Activated CD8-positive, alpha-beta T cell treated with anti-CD3 and anti-CD28 coated beads, Interleukin-2, amount 10 ng/mL, durations not matched to agents 7 days and 5 days (primary cell): ENCODE data around the gene CASP3. TPM values are rescaled to one million over a fixed set of nuclear protein-coding genes. Genes with fewer than 3 reads are reported as not detected.

Experiments
- ATAC-seq: fragments of 150-1000 bp; cut with Tn5 transposase; one replicate; pipeline ENCODE4 v1.10.0; 2021; ENCODE audit warnings: moderate library complexity
- CTCF ChIA-PET: fragments of 350-600 bp; sonication (Branson Sonifier 250); formaldehyde crosslinking; loops from one replicate; lab custom pipeline; 2021; ENCODE audit warnings: antibody characterized with exemption; lab: Charles Lee
- POLR2A ChIA-PET: fragments of 350-600 bp; sonication (Branson Sonifier 250); formaldehyde crosslinking; loops from one replicate; lab custom pipeline; 2021; ENCODE audit warnings: antibody characterized with exemption; lab: Charles Lee
- DNase-seq: peaks from one replicate; pipeline ENCODE4 v3.0.0-alpha.2; 2020
- H3K27ac Mint-ChIP-seq: one replicate; pipeline ENCODE4 v1.8.0; 2021; ENCODE audit warnings: mild to moderate bottlenecking, mixed read lengths
- H3K27me3 Mint-ChIP-seq: one replicate; pipeline ENCODE4 v1.8.0; 2021; ENCODE audit warnings: low read depth, mixed read lengths
- H3K36me3 Mint-ChIP-seq: one replicate; pipeline ENCODE4 v1.8.0; 2021; ENCODE audit warnings: low read depth, mixed read lengths
- H3K4me1 Mint-ChIP-seq: one replicate; pipeline ENCODE4 v1.8.0; 2021; ENCODE audit warnings: low read depth, mixed read lengths
- H3K4me3 Mint-ChIP-seq: one replicate; pipeline ENCODE4 v1.8.0; 2021; ENCODE audit warnings: mild to moderate bottlenecking, mixed read lengths
- H3K9me3 Mint-ChIP-seq: one replicate; pipeline ENCODE4 v1.8.0; 2022; ENCODE audit warnings: mixed read lengths; ENCODE audit not compliant: insufficient read depth
- total RNA-seq, 2 experiments: library from RNA; stranded (reverse); gene quantifications; one replicate each; pipeline ENCODE4 v1.2.3, GENCODE V29; 2021

The CASP3 gene
- total RNA-seq, 2 experiments from 2014 or later, result 71.7 to 78.0 TPM

- H3K27me3 Mint-ChIP-seq, result no peaks in the 10 kb centered on the region
- no peak overlapping the region for H3K4me3 Mint-ChIP-seq
- peaks cover 11% of the 10 kb centered on the region for H3K4me1 Mint-ChIP-seq
- ChIA-PET POLR2A (no interaction called here), CTCF (no interaction called here)
- DNase-seq, result no peak
- H3K27ac Mint-ChIP-seq, result no peak overlapping the region
- H3K36me3 Mint-ChIP-seq, result peaks cover 10% of the 10 kb centered on the region
- H3K9me3 Mint-ChIP-seq, result no peaks in the 10 kb centered on the region
- ATAC-seq, result no peak
Measured at GRCh38 chr4:184680698-184681097, 31.5 kb upstream of the CASP3 start.

- no peak for ATAC-seq
- no peak overlapping the region for H3K4me3 Mint-ChIP-seq
- POLR2A ChIA-PET, result no interaction called here
Measured at GRCh38 chr4:184675821-184676492, 26.7 kb upstream of the CASP3 start.

DNA sequence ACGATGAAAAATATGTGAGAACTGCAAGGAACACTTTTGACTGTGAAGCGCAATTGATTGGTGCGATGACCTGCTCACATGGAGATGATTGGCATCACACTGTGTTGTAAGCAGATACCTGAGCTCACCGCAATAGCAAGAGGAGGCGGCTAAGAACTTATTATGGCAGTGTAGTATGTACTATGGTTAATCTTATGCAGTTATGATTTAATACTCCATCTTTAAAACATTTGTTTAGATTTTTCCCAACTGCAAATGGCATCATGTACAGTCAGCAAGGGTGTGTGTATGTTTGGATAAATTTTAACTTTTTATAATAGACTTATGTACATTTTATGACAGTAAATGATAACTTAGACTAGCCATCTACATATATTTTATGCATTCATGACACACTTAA lies 25.8 kb upstream of the CASP3 start:
- CTCF ChIA-PET, result no interaction called here
- Mint-ChIP-seq H3K4me3 (no peak overlapping the region), H3K9me3 (no peaks in the 10 kb centered on the region), H3K27me3 (no peaks in the 10 kb centered on the region), H3K4me1 (peaks cover 2% of the 10 kb centered on the region), H3K36me3 (peaks cover 30% of the 10 kb centered on the region), H3K27ac (no peak overlapping the region)
- DNase-seq (no peak), ATAC-seq (no peak)
- POLR2A ChIA-PET, result no interaction called here

More at GRCh38 chr4:184675821-184676492, 26.7 kb upstream of the CASP3 start:
- Mint-ChIP-seq H3K36me3 (peaks cover 28% of the 10 kb centered on the region), H3K4me1 (no peaks in the 10 kb centered on the region), H3K27ac (no peak overlapping the region), H3K9me3 (no peaks in the 10 kb centered on the region), H3K27me3 (no peaks in the 10 kb centered on the region)
- CTCF ChIA-PET, result no interaction called here
- no peak for DNase-seq

DNA sequence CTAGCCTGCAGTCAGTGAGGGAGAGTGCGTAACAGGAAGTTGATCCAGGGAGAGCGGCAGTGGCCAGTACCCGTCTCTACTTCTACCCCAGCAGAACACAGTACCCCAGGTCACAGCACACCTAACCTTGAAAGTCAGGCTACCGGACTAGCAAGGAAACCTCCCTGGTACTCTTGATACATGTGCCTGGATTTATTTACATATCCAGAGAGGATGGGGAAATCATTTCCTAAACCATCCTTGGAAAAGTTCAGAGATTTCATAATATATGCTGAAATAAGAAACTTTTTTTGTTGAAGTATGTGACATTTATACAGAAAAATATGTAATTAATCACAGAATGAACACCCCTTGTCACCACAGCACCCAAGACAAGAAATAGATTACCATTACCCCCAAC lies 24.8 kb upstream of the CASP3 start:
- Mint-ChIP-seq H3K4me1 (peaks cover 12% of the 10 kb centered on the region), H3K4me3 (no peak overlapping the region), H3K36me3 (peaks cover 37% of the 10 kb centered on the region), H3K27ac (peak overlapping the region; percentile 9), H3K27me3 (no peaks in the 10 kb centered on the region), H3K9me3 (no peaks in the 10 kb centered on the region)
- POLR2A ChIA-PET, result interaction anchor here (1.3 kb wide), 1 partner anchor 25 kb away, joined by 3 read pairs; the partner anchor contains the start of gene CASP3
- CTCF ChIA-PET, result no interaction called here
- DNase-seq (no peak), ATAC-seq (no peak)

GRCh38 chr4:184672741-184673140 lies 23.5 kb upstream of the CASP3 start:
- POLR2A ChIA-PET, result interaction anchor here (0.6 to 1.3 kb wide), 2 partner anchors 21 to 24 kb away, joined by 3 read pairs; partner anchors contain the start of gene CASP3
- peaks cover 24% of the 10 kb centered on the region for H3K4me1 Mint-ChIP-seq

GRCh38 chr4:184671101-184671500 lies 21.9 kb upstream of the CASP3 start:
- DNase-seq (no peak), ATAC-seq (no peak)
- Mint-ChIP-seq H3K27ac (no peak overlapping the region), H3K9me3 (no peaks in the 10 kb centered on the region), H3K4me1 (peaks cover 33% of the 10 kb centered on the region), H3K36me3 (peaks cover 61% of the 10 kb centered on the region), H3K27me3 (no peaks in the 10 kb centered on the region), H3K4me3 (no peak overlapping the region)
- POLR2A ChIA-PET, result no interaction called here
- CTCF ChIA-PET, result no interaction called here

More at GRCh38 chr4:184672741-184673140, 23.5 kb upstream of the CASP3 start:
- Mint-ChIP-seq H3K36me3 (peaks cover 48% of the 10 kb centered on the region), H3K4me3 (no peak overlapping the region), H3K27me3 (no peaks in the 10 kb centered on the region), H3K27ac (no peak overlapping the region), H3K9me3 (no peaks in the 10 kb centered on the region)
- CTCF ChIA-PET, result no interaction called here
- DNase-seq (no peak), ATAC-seq (no peak)

- ChIA-PET CTCF (interaction anchor here (1.2 to 1.6 kb wide), 2 partner anchors 19 to 21 kb away, joined by 3 to 9 read pairs; partner anchors contain the start of genes CASP3 and PRIMPOL), POLR2A (interaction anchor here (1.2 to 1.7 kb wide), 2 partner anchors 20 to 25 kb away, joined by 3 to 7 read pairs; partner anchors contain the start of genes CASP3 and PRIMPOL)
- ATAC-seq (no peak), DNase-seq (no peak)
- H3K4me1 Mint-ChIP-seq, result peaks cover 33% of the 10 kb centered on the region
- H3K9me3 Mint-ChIP-seq, result no peaks in the 10 kb centered on the region
- H3K27ac Mint-ChIP-seq, result peak overlapping the region; percentile 75
- H3K4me3 Mint-ChIP-seq, result peak overlapping the region; percentile 45
- peaks cover 65% of the 10 kb centered on the region for H3K36me3 Mint-ChIP-seq
- H3K27me3 Mint-ChIP-seq, result no peaks in the 10 kb centered on the region
Measured at GRCh38 chr4:184669251-184669650, 20.0 kb upstream of the CASP3 start.

DNA sequence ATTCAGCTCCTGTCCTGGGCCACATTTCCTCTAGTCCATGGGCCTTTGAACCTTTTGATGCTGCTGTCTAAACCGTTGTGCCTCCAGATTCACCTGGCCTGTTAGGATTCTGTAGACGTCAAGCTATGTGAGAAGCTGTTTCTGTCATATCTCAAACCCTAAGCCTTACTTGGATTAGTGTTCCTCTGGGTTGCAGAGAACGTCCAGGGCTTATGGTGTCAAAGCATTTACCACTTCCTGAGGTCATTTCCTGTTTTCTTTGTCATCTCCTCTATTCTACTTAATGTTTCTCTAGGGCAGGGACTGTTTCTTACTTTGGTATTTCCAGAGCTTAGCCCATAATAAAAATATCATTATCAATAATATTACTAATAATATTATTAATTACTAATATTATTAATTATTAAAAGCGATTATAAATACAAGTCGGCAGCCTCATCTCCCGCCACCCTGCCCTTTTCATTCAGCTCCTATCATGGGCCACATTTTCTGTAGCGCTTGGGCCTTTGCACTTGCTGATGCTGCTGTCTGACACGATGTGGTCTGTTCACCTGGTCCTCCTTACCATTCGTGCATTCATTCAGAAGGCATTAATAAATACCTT lies 19.4 kb upstream of the CASP3 start:
- CTCF ChIA-PET, result interaction anchor here (1.2 to 1.6 kb wide), 3 partner anchors 19 to 405 kb away, joined by 3 to 9 read pairs (median 4); partner anchors contain the start of genes CASP3 and PRIMPOL
- Mint-ChIP-seq H3K4me3 (peak overlapping the region; percentile 45), H3K4me1 (peaks cover 33% of the 10 kb centered on the region), H3K27me3 (no peaks in the 10 kb centered on the region), H3K9me3 (no peaks in the 10 kb centered on the region), H3K27ac (peak overlapping the region; percentile 85), H3K36me3 (peaks cover 62% of the 10 kb centered on the region)
- POLR2A ChIA-PET, result interaction anchor here (0.9 to 1.7 kb wide), 6 partner anchors 11 to 400 kb away, joined by 3 to 7 read pairs (median 4); partner anchors contain the start of genes CASP3, CENPU and PRIMPOL
- peak; percentile 82 for ATAC-seq
- peak; percentile 59 for DNase-seq

DNA sequence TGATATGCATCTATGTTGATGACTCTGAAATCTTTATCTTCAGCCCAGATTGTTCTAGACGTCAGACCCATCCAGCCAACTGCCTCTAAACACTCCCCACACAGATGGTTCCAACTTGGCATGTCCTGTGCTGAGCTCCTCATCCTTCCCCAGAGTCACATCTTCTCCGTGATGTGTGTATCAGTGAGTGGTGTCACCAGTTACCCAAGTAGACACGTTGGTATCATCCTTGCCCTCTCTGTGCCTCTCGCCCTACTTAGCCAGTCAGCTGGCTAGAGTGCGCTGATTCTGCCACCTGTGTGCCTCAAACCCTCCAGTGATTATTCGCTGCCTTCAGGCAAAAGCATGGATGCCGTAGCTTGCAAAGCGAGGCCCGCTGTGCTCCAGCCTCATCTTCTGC lies 18.8 kb upstream of the CASP3 start:
- H3K27me3 Mint-ChIP-seq, result no peaks in the 10 kb centered on the region
- no peak for DNase-seq

DNA sequence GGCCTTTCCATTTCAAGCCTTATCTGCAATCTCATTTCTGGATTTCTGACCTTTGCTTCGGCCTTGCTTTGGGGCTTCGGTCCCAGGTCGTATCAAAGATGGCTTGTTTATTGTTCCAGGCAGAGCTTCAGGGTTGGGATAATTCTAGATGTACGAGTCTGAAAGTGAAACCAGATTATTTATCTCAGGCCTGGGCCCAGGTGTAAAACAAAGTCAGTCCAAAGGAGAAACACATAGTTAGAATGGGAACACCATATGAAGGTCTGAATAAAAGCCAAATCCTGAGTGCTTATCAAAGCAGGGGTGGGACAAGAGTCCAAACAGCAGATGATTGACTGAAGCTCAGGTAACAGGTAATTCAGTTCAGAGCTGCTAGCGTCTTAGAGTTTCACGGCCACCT lies 17.4 kb upstream of the CASP3 start:
- peaks cover 33% of the 10 kb centered on the region for H3K4me1 Mint-ChIP-seq
- H3K27ac Mint-ChIP-seq, result peak overlapping the region; percentile 19
- DNase-seq (no peak), ATAC-seq (no peak)
- no peaks in the 10 kb centered on the region for H3K27me3 Mint-ChIP-seq
- H3K9me3 Mint-ChIP-seq, result no peaks in the 10 kb centered on the region
- ChIA-PET CTCF (no interaction called here), POLR2A (interaction anchor here (0.6 kb wide), 1 partner anchor 223 kb away, joined by 4 read pairs; no protein-coding TSS in a partner anchor)
- peaks cover 53% of the 10 kb centered on the region for H3K36me3 Mint-ChIP-seq
- H3K4me3 Mint-ChIP-seq, result no peak overlapping the region

More for the DNA sequence above, 18.8 kb upstream of the CASP3 start:
- Mint-ChIP-seq H3K4me3 (no peak overlapping the region), H3K27ac (peak overlapping the region; percentile 85), H3K36me3 (peaks cover 64% of the 10 kb centered on the region), H3K4me1 (peaks cover 33% of the 10 kb centered on the region), H3K9me3 (no peaks in the 10 kb centered on the region)
- peak; percentile 35 for ATAC-seq
- ChIA-PET CTCF (interaction anchor here (1.2 to 1.6 kb wide), 3 partner anchors 18 to 404 kb away, joined by 3 to 9 read pairs (median 4); partner anchors contain the start of genes CASP3 and PRIMPOL), POLR2A (interaction anchor here (0.9 to 1.7 kb wide), 6 partner anchors 11 to 400 kb away, joined by 3 to 7 read pairs (median 4); partner anchors contain the start of genes CASP3, CENPU and PRIMPOL)

GRCh38 chr4:184664445-184665210 lies 15.4 kb upstream of the CASP3 start:
- Mint-ChIP-seq H3K4me1 (peaks cover 27% of the 10 kb centered on the region), H3K4me3 (no peak overlapping the region), H3K36me3 (peaks cover 51% of the 10 kb centered on the region), H3K27ac (no peak overlapping the region), H3K9me3 (no peaks in the 10 kb centered on the region), H3K27me3 (no peaks in the 10 kb centered on the region)
- no peak for ATAC-seq
- DNase-seq, result no peak
- CTCF ChIA-PET, result interaction anchor here (1.7 to 1.9 kb wide), 2 partner anchors 16 to 205 kb away, joined by 5 read pairs; partner anchors contain the start of gene CASP3
- POLR2A ChIA-PET, result interaction anchor here (1.1 kb wide), 1 partner anchor 15 kb away, joined by 3 read pairs; the partner anchor contains the start of genes CASP3 and PRIMPOL
